Fibroblast of lung (primary cell): ENCODE measurements around the gene SLC6A2. TPM values are rescaled to one million over a fixed set of nuclear protein-coding genes. Genes with fewer than 3 reads are reported as not detected.
"Not testable (repeated sequence)": the region's sequence is repeated elsewhere in the genome, so short reads cannot be mapped to it uniquely, and the experiment has no call there.

Source experiments
- DNase-seq, 2 donors: peaks; one replicate each; pipeline versions ENCODE4 v3.0.0 to v3.0.0-alpha.2; 2010; ENCODE audit warnings: low read depth in 2 of 2
- H2AFZ ChIP-seq: 2 replicates; pipeline ENCODE4 v1.5.1; 2012; ENCODE audit warnings: low read length, control low read depth, inconsistent platforms
- H3K27ac ChIP-seq: 2 replicates; pipeline ENCODE4 v1.5.1; 2011; ENCODE audit warnings: low read length, control low read depth; ENCODE audit not compliant: insufficient read depth
- H3K27me3 ChIP-seq: 2 replicates; pipeline ENCODE4 v1.5.1; 2011; ENCODE audit warnings: mild to moderate bottlenecking, low read length; ENCODE audit not compliant: control insufficient read depth, insufficient read depth
- H3K36me3 ChIP-seq: 2 replicates; pipeline ENCODE4 v1.5.1; 2011; ENCODE audit warnings: low read length; ENCODE audit not compliant: control insufficient read depth, insufficient read depth
- H3K4me1 ChIP-seq: 2 replicates; pipeline ENCODE4 v1.5.1; 2011; ENCODE audit warnings: low read length; ENCODE audit not compliant: control insufficient read depth, insufficient read depth; ENCODE audit errors: extremely low read depth
- H3K4me2 ChIP-seq: 2 replicates; pipeline ENCODE4 v1.5.1; 2011; ENCODE audit warnings: low read length, control low read depth; ENCODE audit not compliant: insufficient read depth; ENCODE audit errors: extremely low read depth
- H3K4me3 ChIP-seq, 4 experiments: fragments of 200-600 bp in 1 of 4; sonication (generic) in 1 of 4; replicated peaks in 1 of 4; 2 replicates each; pipeline ENCODE4 v1.5.1; 2011 to 2016; ENCODE audit warnings: low read length in 4 of 4, low read depth in 3 of 4, mild to moderate bottlenecking in 3 of 4, control low read depth in 2 of 4, inconsistent platforms in 1 of 4, mixed read lengths in 1 of 4; ENCODE audit not compliant: insufficient read depth in 1 of 4; ENCODE audit errors: control extremely low read depth in 1 of 4
- H3K79me2 ChIP-seq: 2 replicates; pipeline ENCODE4 v1.5.1; 2012; ENCODE audit warnings: mild to moderate bottlenecking, low read length, inconsistent platforms; ENCODE audit not compliant: control insufficient read depth, insufficient read depth
- H3K9ac ChIP-seq: 2 replicates; pipeline ENCODE4 v1.5.1; 2011; ENCODE audit warnings: mild to moderate bottlenecking, low read length, control low read depth; ENCODE audit not compliant: insufficient read depth
- H3K9me3 ChIP-seq: 2 replicates; pipeline ENCODE4 v1.5.1; 2012; ENCODE audit warnings: low read depth, low read length; ENCODE audit not compliant: control insufficient read depth, insufficient read depth
- H4K20me1 ChIP-seq: 2 replicates; pipeline ENCODE4 v1.5.1; 2011; ENCODE audit warnings: low read length; ENCODE audit not compliant: control insufficient read depth, insufficient read depth; ENCODE audit errors: extremely low read depth
- CTCF ChIP-seq, 2 donors: IDR thresholded peaks in 1 of 2; conservative IDR thresholded peaks in 1 of 2; 1 replicate in 1 of 2; 2 replicates in 1 of 2; pipeline ENCODE4 v1.5.1; 2011 to 2012; ENCODE audit warnings: low read length in 2 of 2, control low read depth in 1 of 2, inconsistent platforms in 1 of 2, low read depth in 1 of 2, mild to moderate bottlenecking in 1 of 2
- EZH2 ChIP-seq: IDR thresholded peaks from 2 replicates; pipeline ENCODE4 v1.5.1; 2012; ENCODE audit warnings: low read length, control low read depth, mild to moderate bottlenecking; ENCODE audit errors: missing control alignments
- polyA minus RNA-seq: library from RNA; depleted of rRNA, polyadenylated mRNA; stranded (reverse); fragments of >200 nt; gene quantifications from 2 replicates; pipeline ENCODE4 v1.2.3, GENCODE V29; 2011; ENCODE audit warnings: low replicate concordance
- polyA plus RNA-seq, 2 donors: library from polyadenylated mRNA; depleted of rRNA in 1 of 2; stranded (reverse) in 1 of 2; unstranded in 1 of 2; fragments of >200 nt; gene quantifications; 2 replicates each; pipeline ENCODE4 v1.2.1, GENCODE V29; 2011 to 2012; ENCODE audit warnings: missing spikeins in 1 of 2
- total RNA-seq: library from RNA; depleted of rRNA; stranded (reverse); fragments of >200 nt; gene quantifications from 2 replicates; pipeline ENCODE4 v1.2.1, GENCODE V29; 2014

SLC6A2 gene
- total RNA-seq (not detected in 2 replicates), polyA plus RNA-seq (not detected in 2 replicates), polyA minus RNA-seq (not detected in 2 replicates)
- not detected in 2 replicates for polyA plus RNA-seq (2012)

- Histone ChIP-seq H3K27me3 (peaks cover 30% of the 10 kb centered on the region), H3K9ac (peak within 1 kb of the TSS; percentile 2), H2AFZ (no peak within 1 kb of the TSS), H3K4me2 (no peak within 1 kb of the TSS), H3K4me1 (no peaks in the 10 kb centered on the region), H3K79me2 (no peaks in the 10 kb centered on the region), H3K36me3 (no peaks in the 10 kb centered on the region), H3K4me3 (no peak within 1 kb of the TSS), H4K20me1 (no peaks in the 10 kb centered on the region), H3K9me3 (no peaks in the 10 kb centered on the region), H3K27ac (no peak within 1 kb of the TSS)
- DNase-seq: no peak
- TF ChIP-seq CTCF (conservative IDR thresholded peaks at IDR 0.05 in 1 of 2, IDR thresholded peaks at IDR 0.05 in 1 of 2; ENCODE audit: low read depth in 1 of 2, low read length in 2 of 2) (no peak), EZH2 (no peak)
These were observed at the start of gene SLC6A2 for GRCh38 chr16:55655897-55656681. Gene SLC6A2 (plus strand): TSS chr16:55655988. CDS start chr16:55656695, 707 bp downstream.

- Histone ChIP-seq H2AFZ (no peak overlapping the region), H3K4me3 (no peak overlapping the region), H3K36me3 (no peaks in the 10 kb centered on the region), H3K27ac (no peak overlapping the region), H3K4me2 (no peak overlapping the region), H3K9me3 (no peaks in the 10 kb centered on the region), H4K20me1 (peaks cover 2% of the 10 kb centered on the region), H3K27me3 (no peaks in the 10 kb centered on the region), H3K4me1 (no peaks in the 10 kb centered on the region), H3K9ac (no peak overlapping the region), H3K79me2 (no peaks in the 10 kb centered on the region)
- TF ChIP-seq EZH2: no peak
- no peak for TF ChIP-seq CTCF (conservative IDR thresholded peaks at IDR 0.05 in 1 of 2, IDR thresholded peaks at IDR 0.05 in 1 of 2; ENCODE audit: low read depth in 1 of 2, low read length in 2 of 2)
- no peak for DNase-seq
These were observed 42.0 kb upstream of the SLC6A2 start for GRCh38 chr16:55613613-55614335.

GRCh38 chr16:55615071-55615470 lies 40.7 kb upstream of the SLC6A2 start:
- Histone ChIP-seq H3K27ac (no peak overlapping the region), H3K4me3 (no peak overlapping the region), H3K9me3 (no peaks in the 10 kb centered on the region), H3K4me1 (no peaks in the 10 kb centered on the region), H3K9ac (no peak overlapping the region), H3K36me3 (no peaks in the 10 kb centered on the region), H3K27me3 (no peaks in the 10 kb centered on the region), H3K79me2 (no peaks in the 10 kb centered on the region), H2AFZ (no peak overlapping the region), H4K20me1 (peaks cover 2% of the 10 kb centered on the region), H3K4me2 (no peak overlapping the region)
- TF ChIP-seq EZH2 (no peak), CTCF (conservative IDR thresholded peaks at IDR 0.05 in 1 of 2, IDR thresholded peaks at IDR 0.05 in 1 of 2; ENCODE audit: low read depth in 1 of 2, low read length in 2 of 2) (no peak)
- DNase-seq: no peak

- not testable (repeated sequence) for H3K27me3 ChIP-seq, H3K79me2 ChIP-seq, H4K20me1 ChIP-seq, H2AFZ ChIP-seq, H3K9ac ChIP-seq, H3K4me1 ChIP-seq, H3K4me2 ChIP-seq, H3K27ac ChIP-seq, H3K36me3 ChIP-seq, H3K9me3 ChIP-seq, H3K4me3 ChIP-seq, DNase-seq
These were observed 40.1 kb upstream of the SLC6A2 start for GRCh38 chr16:55615670-55616069.
